ENCODE results near the gene ZRANB1.

- TF ChIP-seq CTCF (conservative IDR thresholded peaks at IDR 0.05 in 1 of 2, IDR thresholded peaks at IDR 0.05 in 1 of 2; ENCODE audit: extremely low read depth in 1 of 2, insufficient read depth in 1 of 2, low read depth in 1 of 2, low read length in 2 of 2) (no peak), EZH2 (IDR thresholded peaks at IDR 0.05; ENCODE audit: borderline replicate concordance, low read length) (no peak)
Measured at GRCh38 chr10:124983321-124983720, 41.4 kb downstream of the ZRANB1 start.

Measured in mammary epithelial cell (primary cell).